GM23338 (cell line): ENCODE data around the gene KCNT1. TPM values are rescaled to one million over a fixed set of nuclear protein-coding genes. Genes with fewer than 3 reads are reported as not detected.

Experiments used
- ATAC-seq: fragments of 200-7000 bp; cut with Tn5 transposase; 3 replicates; pipeline ENCODE4 v1.9.1; 2020
- DNase-seq: peaks from one replicate; pipeline ENCODE4 v3.0.0-alpha.2; 2015; ENCODE audit warnings: low spot score
- H2AFZ ChIP-seq: fragments of 200-600 bp; sonication (generic); 2 replicates; pipeline ENCODE4 v1.8.0; 2016; ENCODE audit warnings: antibody characterized with exemption, mild to moderate bottlenecking, moderate library complexity
- H3F3A ChIP-seq: fragments of 200-600 bp; sonication (generic); replicated peaks from 2 replicates; pipeline ENCODE4 v1.8.0; 2017; ENCODE audit warnings: antibody characterized with exemption, mixed run types, low read depth
- H3K27ac ChIP-seq: fragments of 200-600 bp; sonication (generic); 2 replicates; pipeline ENCODE4 v1.6.1; 2016; ENCODE audit warnings: low read depth
- H3K27me3 ChIP-seq: fragments of 200-600 bp; sonication (generic); 2 replicates; pipeline ENCODE4 v1.8.0; 2016; ENCODE audit warnings: mild to moderate bottlenecking, mixed run types, moderate library complexity; ENCODE audit not compliant: insufficient read depth
- H3K36me3 ChIP-seq: fragments of 200-600 bp; sonication (generic); 2 replicates; pipeline ENCODE4 v1.8.0; 2016; ENCODE audit warnings: mild to moderate bottlenecking; ENCODE audit not compliant: insufficient read depth
- H3K4me1 ChIP-seq: fragments of 200-600 bp; sonication (generic); 2 replicates; pipeline ENCODE4 v1.8.0; 2016; ENCODE audit warnings: mild to moderate bottlenecking, moderate library complexity; ENCODE audit not compliant: insufficient read depth
- H3K4me2 ChIP-seq: fragments of 200-600 bp; sonication (generic); 2 replicates; pipeline ENCODE4 v1.7.1; 2017; ENCODE audit warnings: mixed run types
- H3K4me3 ChIP-seq: fragments of 200-600 bp; sonication (generic); 2 replicates; pipeline ENCODE4 v1.6.1; 2016; ENCODE audit warnings: mixed run types
- H3K79me2 ChIP-seq: fragments of 200-600 bp; sonication (generic); replicated peaks from 2 replicates; pipeline ENCODE4 v1.8.0; 2017; ENCODE audit warnings: mild to moderate bottlenecking; ENCODE audit not compliant: insufficient read depth
- H3K9me2 ChIP-seq: fragments of 200-600 bp; sonication (generic); 2 replicates; pipeline ENCODE4 v1.8.0; 2017; ENCODE audit not compliant: insufficient read depth
- H4K20me1 ChIP-seq: fragments of 200-600 bp; sonication (generic); replicated peaks from 2 replicates; pipeline ENCODE4 v1.8.0; 2017; ENCODE audit warnings: mild to moderate bottlenecking; ENCODE audit not compliant: insufficient read depth
- H3K27ac Mint-ChIP-seq: 2 replicates; pipeline ENCODE4 v1.8.0; 2020; ENCODE audit warnings: inconsistent platforms, mild to moderate bottlenecking, moderate library complexity, mixed read lengths
- H3K27me3 Mint-ChIP-seq: 3 replicates; pipeline ENCODE4 v1.8.0; 2022; ENCODE audit warnings: low read depth, mild to moderate bottlenecking, moderate library complexity, mixed read lengths, inconsistent platforms; ENCODE audit not compliant: insufficient read depth, poor library complexity
- H3K36me3 Mint-ChIP-seq: 3 replicates; pipeline ENCODE4 v1.8.0; 2021; ENCODE audit warnings: low read depth, mild to moderate bottlenecking, inconsistent platforms, moderate library complexity, mixed read lengths
- H3K4me1 Mint-ChIP-seq: 3 replicates; pipeline ENCODE4 v1.8.0; 2020; ENCODE audit warnings: mild to moderate bottlenecking, inconsistent platforms, mixed read lengths
- H3K4me3 Mint-ChIP-seq: 3 replicates; pipeline ENCODE4 v1.8.0; 2021; ENCODE audit warnings: moderate library complexity, mild to moderate bottlenecking, inconsistent platforms, mixed read lengths
- H3K9me3 Mint-ChIP-seq: 3 replicates; pipeline ENCODE4 v1.8.0; 2020; ENCODE audit warnings: moderate library complexity, mild to moderate bottlenecking, inconsistent platforms, mixed read lengths
- CTCF ChIP-seq, 2 experiments: fragments of 200-600 bp in 1 of 2; sonication (generic) in 1 of 2; conservative IDR thresholded peaks; 2 replicates each; pipeline versions ENCODE4 v1.5.1 to v1.6.1; 2016 to 2017; ENCODE audit warnings: antibody characterized with exemption in 2 of 2, low read depth in 2 of 2, mild to moderate bottlenecking in 2 of 2, moderate library complexity in 1 of 2
- EZH2 ChIP-seq: fragments of 200-600 bp; sonication (generic); IDR thresholded peaks from one replicate; pipeline ENCODE4 v1.8.0; 2017; ENCODE audit warnings: antibody characterized with exemption, mild to moderate bottlenecking, low read depth; ENCODE audit not compliant: unreplicated experiment
- EZH2phosphoT487 ChIP-seq: fragments of 200-600 bp; sonication (generic); IDR thresholded peaks from one replicate; pipeline ENCODE4 v1.8.1; 2018; ENCODE audit warnings: antibody characterized with exemption; ENCODE audit not compliant: unreplicated experiment
- JUNB ChIP-seq: IDR thresholded peaks from one replicate; pipeline ENCODE4 v1.6.1; 2016; ENCODE audit warnings: antibody characterized with exemption; ENCODE audit not compliant: unreplicated experiment
- NANOG ChIP-seq: IDR thresholded peaks from 2 replicates; pipeline ENCODE4 v1.6.1; 2016; ENCODE audit warnings: antibody characterized with exemption, borderline replicate concordance
- POLR2AphosphoS5 ChIP-seq: IDR thresholded peaks from 2 replicates; pipeline ENCODE4 v1.6.1; 2016; ENCODE audit warnings: antibody characterized with exemption, low read depth
- REST ChIP-seq: IDR thresholded peaks from one replicate; pipeline ENCODE4 v1.6.1; 2018; ENCODE audit warnings: antibody characterized with exemption; ENCODE audit not compliant: unreplicated experiment
- STAT1 ChIP-seq: IDR thresholded peaks from one replicate; pipeline ENCODE4 v1.6.1; 2016; ENCODE audit warnings: antibody characterized with exemption; ENCODE audit not compliant: unreplicated experiment
- ZNF114 ChIP-seq: fragments of 250-450 bp; sonication (Bioruptor Pico); IDR thresholded peaks from 2 replicates; pipeline ENCODE4 v1.5.0; 2020; ENCODE audit warnings: mild to moderate bottlenecking, moderate library complexity
- ZNF331 ChIP-seq: fragments of 250-450 bp; sonication (Bioruptor Pico); IDR thresholded peaks from 2 replicates; pipeline ENCODE4 v1.5.0; 2020; ENCODE audit warnings: low read depth, mild to moderate bottlenecking, moderate library complexity
- polyA plus RNA-seq: library from polyadenylated mRNA; unstranded; fragments of >200 nt; fragmentation: Nextera tagmentation; extraction: Ambion mirVana; gene quantifications from 2 replicates; pipeline ENCODE4 v1.2.1, GENCODE V29; 2016
- total RNA-seq: library from RNA; depleted of rRNA; stranded (reverse); fragments of >200 nt; shearing (Covaris generic); gene quantifications from 2 replicates; pipeline ENCODE4 v1.2.3, GENCODE V29; 2014
- TF ChIP-seq, protein P1 (sequence below): IDR thresholded peaks from 2 replicates; pipeline ENCODE4 v1.6.1; 2016; ENCODE audit warnings: antibody characterized with exemption

KCNT1 gene
- total and polyA plus RNA-seq, 2 experiments from 2014 or later: 0.05 to 0.28 TPM

GRCh38 chr9:135689011-135689410 lies 13.0 kb upstream of the KCNT1 start:
- Histone ChIP-seq H2AFZ (no peak overlapping the region), H3K79me2 (no peaks in the 10 kb centered on the region), H3K27me3 (no peaks in the 10 kb centered on the region), H3K4me3 (no peak overlapping the region), H3K4me1 (no peaks in the 10 kb centered on the region), H3F3A (no peaks in the 10 kb centered on the region), H4K20me1 (no peaks in the 10 kb centered on the region), H3K27ac (no peak overlapping the region), H3K36me3 (no peaks in the 10 kb centered on the region), H3K4me2 (no peak overlapping the region), H3K9me2 (no peaks in the 10 kb centered on the region)
- TF ChIP-seq, protein P1, sequence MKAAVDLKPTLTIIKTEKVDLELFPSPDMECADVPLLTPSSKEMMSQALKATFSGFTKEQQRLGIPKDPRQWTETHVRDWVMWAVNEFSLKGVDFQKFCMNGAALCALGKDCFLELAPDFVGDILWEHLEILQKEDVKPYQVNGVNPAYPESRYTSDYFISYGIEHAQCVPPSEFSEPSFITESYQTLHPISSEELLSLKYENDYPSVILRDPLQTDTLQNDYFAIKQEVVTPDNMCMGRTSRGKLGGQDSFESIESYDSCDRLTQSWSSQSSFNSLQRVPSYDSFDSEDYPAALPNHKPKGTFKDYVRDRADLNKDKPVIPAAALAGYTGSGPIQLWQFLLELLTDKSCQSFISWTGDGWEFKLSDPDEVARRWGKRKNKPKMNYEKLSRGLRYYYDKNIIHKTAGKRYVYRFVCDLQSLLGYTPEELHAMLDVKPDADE: no peak
- TF ChIP-seq CTCF (conservative IDR thresholded peaks at IDR 0.05; ENCODE audit: low read depth in 2 of 2): no peak
- TF ChIP-seq EZH2: no peak
- TF ChIP-seq JUNB: no peak
- no peak for TF ChIP-seq NANOG
- TF ChIP-seq POLR2AphosphoS5: no peak
- no peak for TF ChIP-seq STAT1
- ATAC-seq (no peak), DNase-seq (no peak)
- Mint-ChIP-seq H3K27ac (no peak overlapping the region), H3K4me3 (no peak overlapping the region), H3K27me3 (peaks cover 4% of the 10 kb centered on the region), H3K9me3 (no peaks in the 10 kb centered on the region), H3K36me3 (no peaks in the 10 kb centered on the region), H3K4me1 (no peaks in the 10 kb centered on the region)

- no peaks in the 10 kb centered on the region for H3K4me1 Mint-ChIP-seq
- ATAC-seq (no peak), DNase-seq (no peak)
- H3K4me3 Mint-ChIP-seq: no peak overlapping the region
- peaks cover 4% of the 10 kb centered on the region for H3K27me3 Mint-ChIP-seq
- H3K4me3 ChIP-seq: no peak overlapping the region
- no peaks in the 10 kb centered on the region for H3K27me3 ChIP-seq
- H2AFZ ChIP-seq: no peak overlapping the region
- no peak overlapping the region for H3K27ac ChIP-seq
- no peaks in the 10 kb centered on the region for H3K9me2 ChIP-seq
- no peaks in the 10 kb centered on the region for H3K36me3 ChIP-seq
- no peaks in the 10 kb centered on the region for H3K79me2 ChIP-seq
- H3K27ac Mint-ChIP-seq: no peak overlapping the region
- no peaks in the 10 kb centered on the region for H3K36me3 Mint-ChIP-seq
- no peaks in the 10 kb centered on the region for H4K20me1 ChIP-seq
- no peak overlapping the region for H3K4me2 ChIP-seq
- H3F3A ChIP-seq: no peaks in the 10 kb centered on the region
- no peaks in the 10 kb centered on the region for H3K4me1 ChIP-seq
- no peaks in the 10 kb centered on the region for H3K9me3 Mint-ChIP-seq
- TF ChIP-seq NANOG: no peak
- TF ChIP-seq CTCF (conservative IDR thresholded peaks at IDR 0.05; ENCODE audit: low read depth in 2 of 2): no peak
- no peak for TF ChIP-seq EZH2phosphoT487
- TF ChIP-seq ZNF331 (CRISPR knock-in tag): no peak
- TF ChIP-seq, protein P1: no peak
- no peak for TF ChIP-seq REST
- no peak for TF ChIP-seq EZH2
- no peak for TF ChIP-seq ZNF114 (CRISPR knock-in tag)
Measured at GRCh38 chr9:135690836-135691570, 11.0 kb upstream of the KCNT1 start.
